OCI-LY1 (cell line): ENCODE data around the gene NXN.
"Not testable (repeated sequence)": the region's sequence is repeated elsewhere in the genome, so short reads cannot be mapped to it uniquely, and the experiment has no call there.

Source experiments
- H2AFZ ChIP-seq: fragments of 200-600 bp; sonication (generic), shearing (Covaris generic); 2 replicates; pipeline ENCODE4 v1.6.0; 2014; ENCODE audit warnings: antibody characterized with exemption, mild to moderate bottlenecking, low read length
- H3F3A ChIP-seq: fragments of 200-600 bp; sonication (generic), shearing (Covaris generic); 2 replicates; pipeline ENCODE4 v1.6.0; 2014; ENCODE audit warnings: mild to moderate bottlenecking, antibody characterized with exemption, low read length, moderate library complexity; ENCODE audit not compliant: insufficient read depth
- H3K27ac ChIP-seq: fragments of 200-600 bp; sonication (generic); 2 replicates; pipeline ENCODE4 v1.5.1; 2014; ENCODE audit warnings: low read length, mixed run types, mild to moderate bottlenecking, low read depth; ENCODE audit not compliant: poor library complexity, severe bottlenecking
- H3K27me3 ChIP-seq: fragments of 200-600 bp; sonication (generic); 2 replicates; pipeline ENCODE4 v1.6.0; 2014; ENCODE audit warnings: antibody characterized with exemption, mild to moderate bottlenecking, low read length, moderate library complexity; ENCODE audit not compliant: insufficient read depth
- H3K36me3 ChIP-seq: fragments of 200-600 bp; sonication (generic); 2 replicates; pipeline ENCODE4 v1.6.1; 2014; ENCODE audit warnings: mild to moderate bottlenecking, antibody characterized with exemption, low read length, moderate library complexity, mixed read lengths; ENCODE audit not compliant: insufficient read depth
- H3K4me1 ChIP-seq: fragments of 200-600 bp; sonication (generic); 2 replicates; pipeline ENCODE4 v1.5.1; 2014; ENCODE audit warnings: mild to moderate bottlenecking, low read length, moderate library complexity; ENCODE audit not compliant: insufficient read depth, severe bottlenecking
- H3K4me2 ChIP-seq: fragments of 200-600 bp; sonication (generic), shearing (Covaris generic); 2 replicates; pipeline ENCODE4 v1.6.1; 2014; ENCODE audit warnings: low read length
- H3K4me3 ChIP-seq: fragments of 200-600 bp; sonication (generic); 2 replicates; pipeline ENCODE4 v1.5.1; 2014; ENCODE audit warnings: low read length, low read depth, mild to moderate bottlenecking, mixed read lengths; ENCODE audit not compliant: poor library complexity, severe bottlenecking
- H3K79me2 ChIP-seq: fragments of 200-600 bp; shearing (Covaris generic); 2 replicates; pipeline ENCODE4 v1.6.1; 2016; ENCODE audit warnings: mixed run types, low read length, mixed read lengths; ENCODE audit not compliant: insufficient read depth
- H3K9ac ChIP-seq: fragments of 200-600 bp; sonication (generic), shearing (Covaris generic); 2 replicates; pipeline ENCODE4 v1.6.1; 2014; ENCODE audit warnings: mild to moderate bottlenecking, low read length, mixed read lengths
- H3K9me2 ChIP-seq: fragments of 200-600 bp; sonication (generic), shearing (Covaris generic); 2 replicates; pipeline ENCODE4 v1.6.1; 2014; ENCODE audit warnings: low read depth, mild to moderate bottlenecking, low read length, mixed read lengths
- H3K9me3 ChIP-seq: fragments of 200-600 bp; shearing (Covaris generic); 2 replicates; pipeline ENCODE4 v1.6.1; 2014; ENCODE audit warnings: low read length, mixed read lengths
- H4K20me1 ChIP-seq: fragments of 200-600 bp; sonication (generic), shearing (Covaris generic); 2 replicates; pipeline ENCODE4 v1.6.0; 2016; ENCODE audit warnings: mild to moderate bottlenecking, low read length; ENCODE audit not compliant: insufficient read depth
- EZH2 ChIP-seq: fragments of 200-600 bp; sonication (generic), shearing (Covaris generic); IDR thresholded peaks from 2 replicates; pipeline ENCODE4 v1.8.0; 2017; ENCODE audit warnings: borderline replicate concordance, mixed run types, mild to moderate bottlenecking, antibody characterized with exemption, low read length, moderate library complexity, mixed read lengths
- TF ChIP-seq, protein P1 (sequence below): fragments of 200-600 bp; sonication (generic), shearing (Covaris generic); IDR thresholded peaks from 2 replicates; pipeline ENCODE4 v1.5.1; 2017; ENCODE audit warnings: mild to moderate bottlenecking, antibody characterized with exemption, low read length, moderate library complexity, mixed read lengths

NXN gene

DNA sequence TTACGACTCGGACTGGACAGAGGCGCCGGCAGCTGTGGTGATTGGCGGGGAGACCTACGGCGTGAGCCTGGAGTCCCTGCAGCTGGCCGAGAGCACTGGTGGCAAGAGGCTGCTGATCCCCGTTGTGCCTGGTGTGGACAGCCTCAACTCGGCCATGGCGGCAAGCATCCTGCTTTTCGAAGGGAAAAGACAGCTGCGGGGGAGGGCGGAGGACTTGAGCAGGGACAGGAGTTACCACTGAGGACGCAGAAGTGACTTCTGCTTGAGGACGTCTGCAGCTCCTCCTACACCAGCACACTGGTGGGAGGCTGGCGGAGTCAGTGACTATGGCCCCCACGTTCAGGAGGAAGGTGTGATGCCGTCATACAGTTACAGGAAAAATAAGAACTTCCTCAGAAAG, 187.7 kb downstream of the NXN start:
- no peak overlapping the region for H3K4me2 ChIP-seq
- H3K79me2 ChIP-seq: no peaks in the 10 kb centered on the region
- H3K36me3 ChIP-seq: peaks cover 56% of the 10 kb centered on the region
- no peak overlapping the region for H2AFZ ChIP-seq
- TF ChIP-seq EZH2: no peak
- no peaks in the 10 kb centered on the region for H3K9me3 ChIP-seq
- H3K4me1 ChIP-seq: peaks cover 8% of the 10 kb centered on the region
- H3K9me2 ChIP-seq: no peaks in the 10 kb centered on the region
- peak overlapping the region; percentile 55 for H3K27ac ChIP-seq
- no peaks in the 10 kb centered on the region for H3F3A ChIP-seq
- H4K20me1 ChIP-seq: no peaks in the 10 kb centered on the region
- no peak overlapping the region for H3K4me3 ChIP-seq
- H3K27me3 ChIP-seq: no peaks in the 10 kb centered on the region
- H3K9ac ChIP-seq: no peak overlapping the region

DNA sequence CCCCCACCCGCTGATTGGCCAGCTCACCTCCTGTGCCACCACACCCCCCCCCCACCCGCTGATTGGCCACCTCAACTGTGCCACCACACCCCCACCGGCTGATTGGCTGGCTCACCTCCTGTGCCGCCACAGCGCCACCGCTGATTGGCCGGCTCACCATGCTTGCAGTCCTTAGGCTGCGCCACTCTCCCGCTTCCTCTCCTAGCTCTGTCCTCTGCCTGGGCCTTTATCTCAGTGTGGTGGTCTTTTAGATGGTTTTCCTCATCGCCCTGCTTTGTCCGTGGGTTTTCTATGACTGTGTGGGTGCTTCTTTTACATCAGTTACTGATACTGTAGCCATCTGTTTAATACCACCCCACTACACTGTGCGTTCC, 188.7 kb downstream of the NXN start:
- not testable (repeated sequence) for H3F3A ChIP-seq, H3K9me2 ChIP-seq, H3K27me3 ChIP-seq, H3K9me3 ChIP-seq, H3K9ac ChIP-seq, H3K4me3 ChIP-seq, H3K4me2 ChIP-seq, H4K20me1 ChIP-seq, H3K27ac ChIP-seq, H3K79me2 ChIP-seq, H2AFZ ChIP-seq, H3K4me1 ChIP-seq
- peaks cover 63% of the 10 kb centered on the region for H3K36me3 ChIP-seq

DNA sequence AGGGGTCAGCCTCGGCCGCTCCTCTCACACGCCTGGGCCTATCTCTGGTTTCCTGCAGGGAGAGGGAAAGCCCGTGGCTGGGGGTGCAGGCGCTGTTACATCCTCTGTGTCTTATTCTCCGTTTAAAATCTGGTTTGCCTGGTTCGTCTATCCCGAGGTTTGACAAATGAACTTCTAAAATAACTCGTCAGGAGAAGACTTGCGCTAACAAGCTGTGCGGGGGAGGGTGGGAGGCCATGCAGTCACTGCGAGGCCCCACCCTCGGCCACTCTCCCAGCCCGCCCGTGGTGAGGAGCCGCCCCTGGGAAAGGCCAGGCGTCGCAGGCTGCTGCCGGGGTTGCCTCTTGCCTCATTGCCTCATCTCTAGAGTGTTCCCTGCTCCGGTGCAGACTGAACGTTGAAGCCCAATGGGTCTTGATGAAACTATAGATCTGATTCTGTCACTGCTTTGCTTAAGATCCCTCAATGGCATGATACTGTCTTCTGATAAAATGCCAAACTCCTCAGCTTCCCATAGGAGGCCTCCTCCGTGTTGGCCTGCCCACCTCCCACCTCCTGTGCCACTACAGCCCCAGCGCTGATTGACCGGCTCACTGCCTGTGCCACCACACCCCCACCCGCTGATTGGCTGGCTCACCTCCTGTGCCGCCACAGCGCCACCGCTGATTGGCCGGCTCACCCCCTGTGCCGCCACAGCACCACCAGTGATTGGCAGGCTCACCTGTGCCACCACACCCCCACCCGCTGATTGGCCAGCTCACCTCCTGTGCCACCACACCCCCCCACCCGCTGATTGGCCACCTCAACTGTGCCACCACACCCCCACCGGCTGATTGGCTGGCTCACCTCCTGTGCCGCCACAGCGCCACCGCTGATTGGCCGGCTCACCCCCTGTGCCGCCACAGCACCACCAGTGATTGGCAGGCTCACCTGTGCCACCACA, 189.4 kb downstream of the NXN start:
- not testable (repeated sequence) for H3F3A ChIP-seq, H3K9ac ChIP-seq, H3K27ac ChIP-seq, H4K20me1 ChIP-seq, H3K4me3 ChIP-seq, H3K9me2 ChIP-seq, H3K27me3 ChIP-seq, H3K4me1 ChIP-seq, H3K79me2 ChIP-seq, H3K4me2 ChIP-seq, H3K9me3 ChIP-seq, H2AFZ ChIP-seq
- H3K36me3 ChIP-seq: peaks cover 69% of the 10 kb centered on the region

DNA sequence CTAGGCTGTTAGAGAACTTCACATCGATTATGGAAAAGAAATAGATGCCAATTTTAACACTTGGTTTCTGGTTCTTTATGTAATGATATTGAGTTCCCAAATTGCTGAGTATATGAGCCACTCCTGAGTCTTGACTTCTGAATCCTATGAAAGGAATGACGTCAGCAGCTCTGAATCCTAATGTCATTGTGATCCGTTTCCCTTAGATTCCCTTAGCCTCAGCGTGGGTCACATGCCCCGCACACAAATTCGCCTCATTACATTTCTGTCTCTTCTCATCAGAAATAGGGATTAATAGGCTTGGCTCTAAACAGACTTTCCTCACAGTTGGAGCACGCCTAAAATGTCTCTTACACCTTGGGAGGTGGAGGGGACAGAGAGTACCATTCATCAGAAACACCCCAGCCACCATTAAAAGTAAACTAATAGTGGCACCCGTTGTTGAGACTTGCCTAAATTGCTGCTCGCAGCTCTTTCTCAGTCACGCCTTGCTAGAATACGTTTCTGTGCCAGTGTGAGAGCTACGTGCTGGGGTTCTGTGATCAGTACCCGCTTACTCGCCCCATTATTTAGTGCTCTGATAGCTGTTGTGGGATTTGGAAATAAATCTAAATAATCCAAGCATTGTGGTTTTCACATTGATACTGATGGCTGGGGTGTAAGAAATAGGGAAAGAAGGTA, 190.3 kb downstream of the NXN start:
- Histone ChIP-seq H3K4me2 (no peak overlapping the region), H4K20me1 (no peaks in the 10 kb centered on the region), H3K27me3 (no peaks in the 10 kb centered on the region), H3F3A (no peaks in the 10 kb centered on the region), H3K9me3 (no peaks in the 10 kb centered on the region), H3K9me2 (no peaks in the 10 kb centered on the region), H3K4me3 (no peak overlapping the region), H3K36me3 (peaks cover 77% of the 10 kb centered on the region), H3K9ac (no peak overlapping the region), H3K27ac (no peak overlapping the region), H2AFZ (no peak overlapping the region), H3K79me2 (peaks cover 11% of the 10 kb centered on the region), H3K4me1 (peaks cover 16% of the 10 kb centered on the region)
- TF ChIP-seq EZH2: no peak
- TF ChIP-seq, protein P1, sequence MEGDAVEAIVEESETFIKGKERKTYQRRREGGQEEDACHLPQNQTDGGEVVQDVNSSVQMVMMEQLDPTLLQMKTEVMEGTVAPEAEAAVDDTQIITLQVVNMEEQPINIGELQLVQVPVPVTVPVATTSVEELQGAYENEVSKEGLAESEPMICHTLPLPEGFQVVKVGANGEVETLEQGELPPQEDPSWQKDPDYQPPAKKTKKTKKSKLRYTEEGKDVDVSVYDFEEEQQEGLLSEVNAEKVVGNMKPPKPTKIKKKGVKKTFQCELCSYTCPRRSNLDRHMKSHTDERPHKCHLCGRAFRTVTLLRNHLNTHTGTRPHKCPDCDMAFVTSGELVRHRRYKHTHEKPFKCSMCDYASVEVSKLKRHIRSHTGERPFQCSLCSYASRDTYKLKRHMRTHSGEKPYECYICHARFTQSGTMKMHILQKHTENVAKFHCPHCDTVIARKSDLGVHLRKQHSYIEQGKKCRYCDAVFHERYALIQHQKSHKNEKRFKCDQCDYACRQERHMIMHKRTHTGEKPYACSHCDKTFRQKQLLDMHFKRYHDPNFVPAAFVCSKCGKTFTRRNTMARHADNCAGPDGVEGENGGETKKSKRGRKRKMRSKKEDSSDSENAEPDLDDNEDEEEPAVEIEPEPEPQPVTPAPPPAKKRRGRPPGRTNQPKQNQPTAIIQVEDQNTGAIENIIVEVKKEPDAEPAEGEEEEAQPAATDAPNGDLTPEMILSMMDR: no peak
